Loucy (cell line): Measurements from ENCODE around the gene FRMD1.

Experiments used
- H2AFZ ChIP-seq: fragments of 200-600 bp; sonication (generic); 2 replicates; pipeline ENCODE4 v1.6.0; 2016; ENCODE audit warnings: antibody characterized with exemption, mild to moderate bottlenecking, low read length, moderate library complexity
- H3F3A ChIP-seq: fragments of 200-600 bp; 2 replicates; pipeline ENCODE4 v1.6.0; 2016; ENCODE audit warnings: antibody characterized with exemption, low read depth, mild to moderate bottlenecking
- H3K27me3 ChIP-seq: fragments of 200-600 bp; sonication (generic); 2 replicates; pipeline ENCODE4 v1.6.1; 2014; ENCODE audit warnings: low read length, mild to moderate bottlenecking; ENCODE audit not compliant: insufficient read depth, poor library complexity, severe bottlenecking
- H3K36me3 ChIP-seq: fragments of 200-600 bp; sonication (generic); 2 replicates; pipeline ENCODE4 v1.6.1; 2016; ENCODE audit warnings: low read length; ENCODE audit not compliant: insufficient read depth
- H3K4me1 ChIP-seq: fragments of 200-600 bp; sonication (generic); 2 replicates; pipeline ENCODE4 v1.5.1; 2014; ENCODE audit warnings: low read length, mild to moderate bottlenecking; ENCODE audit not compliant: insufficient read depth, poor library complexity, severe bottlenecking
- H3K4me2 ChIP-seq: fragments of 200-600 bp; sonication (generic); 2 replicates; pipeline ENCODE4 v1.6.0; 2014; ENCODE audit warnings: antibody characterized with exemption, low read length, low read depth, mild to moderate bottlenecking; ENCODE audit not compliant: poor library complexity, severe bottlenecking
- H3K4me3 ChIP-seq: fragments of 200-600 bp; sonication (generic); 2 replicates; pipeline ENCODE4 v1.5.1; 2014; ENCODE audit warnings: low read length, mild to moderate bottlenecking, mixed read lengths; ENCODE audit not compliant: poor library complexity, severe bottlenecking
- H3K79me2 ChIP-seq: fragments of 200-600 bp; sonication (generic); 2 replicates; pipeline ENCODE4 v1.6.1; 2014; ENCODE audit warnings: low read length; ENCODE audit not compliant: insufficient read depth
- H3K9ac ChIP-seq: fragments of 200-600 bp; sonication (generic); 2 replicates; pipeline ENCODE4 v1.6.0; 2014; ENCODE audit warnings: mild to moderate bottlenecking, low read depth, low read length, moderate library complexity; ENCODE audit not compliant: poor library complexity, severe bottlenecking
- H3K9me2 ChIP-seq: fragments of 200-600 bp; sonication (generic); replicated peaks from 2 replicates; pipeline ENCODE4 v1.6.1; 2016; ENCODE audit warnings: low read depth, low read length, mixed read lengths
- H3K9me3 ChIP-seq: fragments of 200-600 bp; sonication (generic); 2 replicates; pipeline ENCODE4 v1.6.1; 2014; ENCODE audit warnings: mild to moderate bottlenecking, antibody characterized with exemption, low read length, low read depth; ENCODE audit not compliant: insufficient read depth
- H4K20me1 ChIP-seq: fragments of 200-600 bp; sonication (generic); 2 replicates; pipeline ENCODE4 v1.6.0; 2014; ENCODE audit warnings: antibody characterized with exemption, low read length, mild to moderate bottlenecking; ENCODE audit not compliant: insufficient read depth, poor library complexity, severe bottlenecking
- CTCF ChIP-seq: fragments of 200-600 bp; sonication (generic); conservative IDR thresholded peaks from 2 replicates; pipeline ENCODE4 v1.5.1; 2014; ENCODE audit warnings: mild to moderate bottlenecking, antibody characterized with exemption, low read length
- EZH2phosphoT487 ChIP-seq: fragments of 200-600 bp; IDR thresholded peaks from 2 replicates; pipeline ENCODE4 v1.6.1; 2018; ENCODE audit warnings: antibody characterized with exemption, mild to moderate bottlenecking, moderate library complexity, borderline replicate concordance

The FRMD1 gene

GRCh38 chr6:168028181-168028580, 50.8 kb downstream of the FRMD1 start:
- Histone ChIP-seq H3F3A (no peaks in the 10 kb centered on the region), H3K9ac (no peak overlapping the region), H3K4me3 (no peak overlapping the region), H3K27me3 (no peaks in the 10 kb centered on the region), H3K9me3 (peaks cover 4% of the 10 kb centered on the region; the same call in 1 of the 2 replicates), H3K4me2 (no peak overlapping the region), H3K36me3 (no peaks in the 10 kb centered on the region), H3K9me2 (no peaks in the 10 kb centered on the region), H2AFZ (no peak overlapping the region), H4K20me1 (no peaks in the 10 kb centered on the region), H3K4me1 (no peaks in the 10 kb centered on the region), H3K79me2 (no peaks in the 10 kb centered on the region)
- TF ChIP-seq EZH2phosphoT487 (no peak), CTCF (no peak)

- Histone ChIP-seq H4K20me1 (no peaks in the 10 kb centered on the region), H3K36me3 (no peaks in the 10 kb centered on the region), H3K9me2 (no peaks in the 10 kb centered on the region), H3K4me3 (no peak overlapping the region), H3F3A (no peaks in the 10 kb centered on the region), H3K27me3 (no peaks in the 10 kb centered on the region), H3K4me1 (no peaks in the 10 kb centered on the region), H2AFZ (no peak overlapping the region), H3K4me2 (no peak overlapping the region), H3K79me2 (no peaks in the 10 kb centered on the region), H3K9me3 (peaks cover 7% of the 10 kb centered on the region; the same call in 1 of the 2 replicates), H3K9ac (no peak overlapping the region)
- no peak for TF ChIP-seq CTCF
- TF ChIP-seq EZH2phosphoT487: no peak
Measured at GRCh38 chr6:168027521-168027920, 51.5 kb downstream of the FRMD1 start.

GRCh38 chr6:168026925-168027324, 52.1 kb downstream of the FRMD1 start:
- H3K9me2 ChIP-seq: no peaks in the 10 kb centered on the region
- no peak overlapping the region for H2AFZ ChIP-seq
- no peaks in the 10 kb centered on the region for H3F3A ChIP-seq
- no peak overlapping the region for H3K9ac ChIP-seq
- H4K20me1 ChIP-seq: no peaks in the 10 kb centered on the region
- H3K36me3 ChIP-seq: no peaks in the 10 kb centered on the region
- no peak overlapping the region for H3K4me3 ChIP-seq
- peaks cover 6% of the 10 kb centered on the region; the same call in 1 of the 2 replicates for H3K9me3 ChIP-seq
- no peaks in the 10 kb centered on the region for H3K27me3 ChIP-seq
- no peak overlapping the region for H3K4me2 ChIP-seq
- no peaks in the 10 kb centered on the region for H3K4me1 ChIP-seq
- no peak for TF ChIP-seq CTCF
- TF ChIP-seq EZH2phosphoT487: no peak
- H3K79me2 ChIP-seq: no peaks in the 10 kb centered on the region
